ENCODE data around the gene AATF. TPM values are rescaled to one million over a fixed set of nuclear protein-coding genes. Genes with fewer than 3 reads are reported as not detected.

AATF gene
- total RNA-seq, 6 experiments from 2014 or later = 13.2 to 19.5 (median 16.7) TPM

DNA sequence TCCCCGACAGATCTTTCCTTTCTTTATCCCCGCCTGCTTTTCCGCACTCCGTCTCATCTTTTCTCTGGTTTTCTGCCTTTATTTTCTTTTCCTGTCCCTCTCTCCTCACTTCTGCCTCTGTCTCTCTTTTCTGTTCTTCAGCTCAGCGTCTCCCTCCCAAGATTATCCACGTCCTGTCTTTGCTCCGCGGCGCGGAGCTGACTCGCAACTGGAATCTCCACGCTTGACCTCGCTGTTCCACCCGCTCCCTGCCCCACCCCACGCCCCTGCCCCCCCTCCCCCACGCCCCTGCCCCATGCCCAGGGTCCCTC, 16.4 kb upstream of the AATF start:
- Histone ChIP-seq H3K9me3 (no peaks in the 10 kb centered on the region), H3K4me1 (peaks cover 0 to 41% (median 4%) of the 10 kb centered on the region in 4 donors), H3K27ac (no peak overlapping the region), H3K4me3 (no peak overlapping the region), H3K36me3 (no peaks in the 10 kb centered on the region), H3K27me3 (peaks cover 17 to 56% of the 10 kb centered on the region in 2 donors)
- intact Hi-C loops (cut with DNase I) = no loop called here
- TF ChIP-seq, protein P1, sequence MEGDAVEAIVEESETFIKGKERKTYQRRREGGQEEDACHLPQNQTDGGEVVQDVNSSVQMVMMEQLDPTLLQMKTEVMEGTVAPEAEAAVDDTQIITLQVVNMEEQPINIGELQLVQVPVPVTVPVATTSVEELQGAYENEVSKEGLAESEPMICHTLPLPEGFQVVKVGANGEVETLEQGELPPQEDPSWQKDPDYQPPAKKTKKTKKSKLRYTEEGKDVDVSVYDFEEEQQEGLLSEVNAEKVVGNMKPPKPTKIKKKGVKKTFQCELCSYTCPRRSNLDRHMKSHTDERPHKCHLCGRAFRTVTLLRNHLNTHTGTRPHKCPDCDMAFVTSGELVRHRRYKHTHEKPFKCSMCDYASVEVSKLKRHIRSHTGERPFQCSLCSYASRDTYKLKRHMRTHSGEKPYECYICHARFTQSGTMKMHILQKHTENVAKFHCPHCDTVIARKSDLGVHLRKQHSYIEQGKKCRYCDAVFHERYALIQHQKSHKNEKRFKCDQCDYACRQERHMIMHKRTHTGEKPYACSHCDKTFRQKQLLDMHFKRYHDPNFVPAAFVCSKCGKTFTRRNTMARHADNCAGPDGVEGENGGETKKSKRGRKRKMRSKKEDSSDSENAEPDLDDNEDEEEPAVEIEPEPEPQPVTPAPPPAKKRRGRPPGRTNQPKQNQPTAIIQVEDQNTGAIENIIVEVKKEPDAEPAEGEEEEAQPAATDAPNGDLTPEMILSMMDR (IDR thresholded peaks at IDR 0.05) = no peak
- TF ChIP-seq POLR2A (IDR thresholded peaks at IDR 0.05) = no peak
- no peak for DNase-seq
- no peak for ATAC-seq
- 3% methylated on average over 16 of the region's 16 CpGs for WGBS (ENCODE audit: insufficient coverage, low coverage, low lambda C conversion rate, missing lambda C conversion rate)

DNA sequence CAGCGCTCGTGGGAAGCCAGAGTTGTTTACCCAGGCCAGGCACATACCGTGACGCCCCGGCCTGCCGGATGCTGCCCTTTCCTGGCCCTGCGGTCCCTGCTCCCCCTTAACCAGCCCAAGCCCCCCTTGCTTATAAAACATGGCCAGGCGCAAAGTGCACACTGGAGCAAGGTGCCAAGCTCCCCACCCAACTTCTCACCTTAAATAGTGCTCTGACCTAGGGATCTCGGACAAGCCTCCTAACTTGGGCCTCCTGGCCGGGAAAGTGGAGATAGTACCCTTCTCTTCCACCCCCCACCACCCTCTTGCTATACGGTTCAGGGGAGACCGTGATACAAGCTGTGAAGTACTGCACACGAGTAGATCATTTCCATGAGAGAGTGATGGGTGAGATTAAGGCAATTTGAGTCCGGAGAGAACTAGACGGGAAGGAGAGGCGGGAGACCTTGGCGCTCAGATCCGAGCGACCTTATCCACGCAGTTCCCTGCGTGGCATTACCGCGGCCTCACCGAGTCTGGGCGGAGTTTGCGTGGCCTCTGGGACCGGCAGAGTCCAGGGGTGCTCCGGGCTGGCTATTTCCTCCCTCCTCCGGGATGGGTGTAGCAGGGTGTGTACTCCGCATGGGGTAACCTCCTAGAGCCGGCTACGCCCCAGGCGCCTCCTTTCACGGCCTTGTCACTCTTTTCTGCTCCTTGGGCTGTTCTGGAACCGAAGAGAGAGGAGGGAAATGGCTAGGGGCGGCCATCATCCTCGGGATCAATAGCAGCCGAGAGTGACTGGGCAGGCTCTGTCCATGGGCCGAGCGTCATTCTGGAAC, 15.9 kb upstream of the AATF start:
- Histone ChIP-seq H3K27me3 (peaks cover 19 to 61% of the 10 kb centered on the region in 2 donors), H3K9me3 (no peaks in the 10 kb centered on the region), H3K36me3 (no peaks in the 10 kb centered on the region), H3K4me3 (no peak overlapping the region), H3K4me1 (peaks cover 0 to 46% (median 7%) of the 10 kb centered on the region in 4 donors), H3K27ac (no peak overlapping the region)
- WGBS (ENCODE audit: insufficient coverage, low coverage, low lambda C conversion rate, missing lambda C conversion rate) = 6% methylated on average over 27 of the region's 40 CpGs
- DNase-seq (no peak), ATAC-seq (no peak)
- intact Hi-C loops (cut with DNase I) = no loop called here
- TF ChIP-seq POLR2A (IDR thresholded peaks at IDR 0.05) = no peak
- TF ChIP-seq, protein P1 (IDR thresholded peaks at IDR 0.05) = no peak

DNA sequence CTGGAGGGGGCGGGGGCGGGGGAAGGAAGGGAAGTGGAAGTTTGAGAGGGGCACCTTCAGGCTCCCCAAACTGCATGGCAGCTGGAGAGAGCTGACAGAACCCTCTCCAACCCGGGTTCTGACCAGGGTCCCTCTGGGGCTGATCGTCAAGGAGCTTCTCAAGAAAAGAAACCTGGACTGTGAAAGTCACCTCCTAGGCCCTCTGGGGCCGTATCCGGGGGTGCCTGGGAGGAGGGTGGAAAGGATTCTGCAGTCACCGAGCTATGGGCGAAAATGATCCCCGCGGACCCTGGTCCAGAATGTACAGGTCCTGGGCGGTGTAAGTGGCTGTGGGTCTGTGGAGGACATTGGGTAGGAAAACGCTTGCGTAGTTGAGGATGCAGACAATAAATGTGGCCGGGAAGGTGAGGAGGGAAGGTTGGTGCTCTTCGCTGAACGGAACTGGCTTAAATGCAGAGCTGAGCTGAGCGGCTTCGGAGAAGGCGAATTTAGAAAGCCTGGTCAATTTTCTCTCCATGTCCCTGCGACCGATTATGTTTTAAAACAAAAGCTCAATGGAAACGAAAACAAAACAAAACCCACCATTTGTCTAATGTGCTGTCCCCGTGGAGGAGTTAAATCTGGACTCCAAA, 15.1 kb upstream of the AATF start:
- Histone ChIP-seq H3K27me3 (peaks cover 22 to 67% of the 10 kb centered on the region in 2 donors), H3K9me3 (no peaks in the 10 kb centered on the region), H3K4me3 (no peak overlapping the region), H3K36me3 (no peaks in the 10 kb centered on the region), H3K27ac (no peak overlapping the region), H3K4me1 (peaks cover 0 to 50% (median 11%) of the 10 kb centered on the region in 4 donors)
- TF ChIP-seq, protein P1 (IDR thresholded peaks at IDR 0.05) = no peak
- WGBS (ENCODE audit: insufficient coverage, low coverage, low lambda C conversion rate, missing lambda C conversion rate) = 9% methylated on average over 19 of the region's 23 CpGs
- DNase-seq (no peak), ATAC-seq (no peak)
- intact Hi-C loops (cut with DNase I) = no loop called here

DNA sequence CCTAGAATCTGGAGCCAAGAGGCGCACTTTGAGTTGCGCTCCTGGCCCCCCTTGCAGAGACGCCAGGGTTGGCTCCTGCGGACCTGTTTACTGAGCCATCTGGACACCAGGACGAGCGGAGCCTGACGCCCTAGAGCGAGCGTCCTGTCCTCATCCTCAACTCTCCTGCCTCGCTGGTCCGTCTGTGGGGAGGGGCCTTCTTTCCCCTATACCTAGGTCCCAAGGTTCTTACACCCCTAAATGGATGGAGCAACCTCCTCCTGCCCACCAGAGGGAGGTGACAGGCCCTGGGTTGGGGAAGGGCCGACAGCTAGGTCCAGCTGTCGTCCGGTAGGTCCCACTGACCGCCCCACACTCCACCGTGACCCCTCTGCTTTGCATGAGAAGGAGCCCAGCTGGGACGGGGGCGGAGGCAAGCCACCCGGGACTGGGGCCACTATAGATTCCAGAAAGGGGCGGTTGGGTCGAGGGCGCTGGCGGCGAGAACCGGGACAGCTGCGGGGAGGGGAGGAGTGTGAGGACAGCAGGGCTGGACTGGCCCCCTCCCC, 14.5 kb upstream of the AATF start:
- peaks cover 28 to 73% of the 10 kb centered on the region in 2 donors for H3K27me3 ChIP-seq
- intact Hi-C loops (cut with DNase I) = no loop called here
- DNase-seq = no peak

More for the DNA sequence above, 14.5 kb upstream of the AATF start:
- 0% methylated on average over 3 of the region's 26 CpGs for WGBS (ENCODE audit: insufficient coverage, low coverage, low lambda C conversion rate, missing lambda C conversion rate)
- Histone ChIP-seq H3K4me3 (no peak overlapping the region), H3K4me1 (peaks cover 0 to 53% (median 12%) of the 10 kb centered on the region in 4 donors), H3K27ac (no peak overlapping the region), H3K36me3 (no peaks in the 10 kb centered on the region), H3K9me3 (no peaks in the 10 kb centered on the region)
- TF ChIP-seq POLR2A (IDR thresholded peaks at IDR 0.05) = no peak
- TF ChIP-seq, protein P1 (IDR thresholded peaks at IDR 0.05) = no peak
- ATAC-seq = no peak
